IMR-90 (cell line): Measurements from ENCODE around the gene SRGAP3. TPM values are rescaled to one million over a fixed set of nuclear protein-coding genes. Genes with fewer than 3 reads are reported as not detected.

ENCODE experiments used
- ATAC-seq: fragments of 200-7000 bp; cut with Tn5 transposase; 2 replicates; pipeline ENCODE4 v1.9.1; 2020; ENCODE audit warnings: low read depth, mild to moderate bottlenecking, moderate library complexity
- BruUV-seq: library from RNA; stranded (reverse); fragments of 400-500 nt; replicated peaks from 2 replicates; lab custom pipeline; 2021; lab: Mats Ljungman, UMichigan
- CTCF ChIA-PET: fragments of 300-600 bp; formaldehyde crosslinking; extraction: SDS; loops from one replicate; lab custom pipeline; 2021; ENCODE audit warnings: antibody characterized with exemption; lab: Yijun Ruan, JAX
- POLR2A ChIA-PET: fragments of 300-600 bp; sonication (Branson Sonifier 250); formaldehyde crosslinking; loops from one replicate; lab custom pipeline; 2022; ENCODE audit warnings: antibody characterized with exemption; ENCODE audit not compliant: unreplicated experiment; lab: Charles Lee
- DNase-seq: peaks from one replicate; pipeline ENCODE4 v3.0.0; 2013
- H2AFZ ChIP-seq: replicated peaks from 2 replicates; pipeline ENCODE3; 2013; ENCODE audit warnings: low read length, mild to moderate bottlenecking; ENCODE audit not compliant: poor library complexity
- H2AK5ac ChIP-seq: 2 replicates; pipeline ENCODE4 v1.6.1; 2013; ENCODE audit warnings: low read depth, low read length, inconsistent platforms
- H2AK9ac ChIP-seq: replicated peaks from 2 replicates; pipeline ENCODE3; 2013; ENCODE audit warnings: mild to moderate bottlenecking, low read depth, low read length, moderate library complexity; ENCODE audit not compliant: poor library complexity
- H2BK120ac ChIP-seq: 2 replicates; pipeline ENCODE4 v1.6.1; 2013; ENCODE audit warnings: low read depth, low read length, inconsistent platforms
- H2BK15ac ChIP-seq: 3 replicates; pipeline ENCODE4 v1.6.1; 2013; ENCODE audit warnings: low read depth, low read length, inconsistent platforms
- H2BK20ac ChIP-seq: 2 replicates; pipeline ENCODE4 v1.6.1; 2013; ENCODE audit warnings: low read depth, mild to moderate bottlenecking, inconsistent platforms, low read length, moderate library complexity
- H2BK5ac ChIP-seq: 2 replicates; pipeline ENCODE4 v1.6.1; 2013; ENCODE audit warnings: mild to moderate bottlenecking, low read depth, low read length, inconsistent platforms; ENCODE audit not compliant: poor library complexity, severe bottlenecking
- H3K14ac ChIP-seq: replicated peaks from 2 replicates; pipeline ENCODE4 v1.6.1; 2013; ENCODE audit warnings: low read depth, low read length, inconsistent platforms
- H3K18ac ChIP-seq: 2 replicates; pipeline ENCODE4 v1.6.1; 2013; ENCODE audit warnings: low read depth, low read length, control low read depth
- H3K23ac ChIP-seq: 2 replicates; pipeline ENCODE4 v1.6.1; 2013; ENCODE audit warnings: low read depth, low read length, inconsistent platforms
- H3K27ac ChIP-seq: 2 replicates; pipeline ENCODE4 v1.5.1; 2013; ENCODE audit warnings: mild to moderate bottlenecking, control low read depth, low read length; ENCODE audit not compliant: insufficient read depth
- H3K27me3 ChIP-seq: 2 replicates; pipeline ENCODE4 v1.6.1; 2013; ENCODE audit warnings: low read length; ENCODE audit not compliant: control insufficient read depth, insufficient read depth
- H3K36me3 ChIP-seq: 2 replicates; pipeline ENCODE4 v1.6.1; 2013; ENCODE audit warnings: low read length, mixed read lengths; ENCODE audit not compliant: control insufficient read depth, insufficient read depth
- H3K4ac ChIP-seq: 2 replicates; pipeline ENCODE4 v1.6.1; 2013; ENCODE audit warnings: low read depth, low read length, inconsistent platforms
- H3K4me1 ChIP-seq: 2 replicates; pipeline ENCODE4 v1.6.1; 2013; ENCODE audit warnings: low read length, mixed read lengths; ENCODE audit not compliant: control insufficient read depth, insufficient read depth
- H3K4me2 ChIP-seq: 2 replicates; pipeline ENCODE4 v1.6.1; 2013; ENCODE audit warnings: low read depth, mild to moderate bottlenecking, control low read depth, low read length, moderate library complexity
- H3K4me3 ChIP-seq: 2 replicates; pipeline ENCODE4 v1.5.1; 2013; ENCODE audit warnings: low read depth, mild to moderate bottlenecking, control low read depth, low read length, moderate library complexity; ENCODE audit not compliant: insufficient read depth
- H3K56ac ChIP-seq: 2 replicates; pipeline ENCODE4 v1.6.1; 2013; ENCODE audit warnings: low read length, inconsistent platforms; ENCODE audit not compliant: insufficient read depth; ENCODE audit errors: extremely low read depth
- H3K79me1 ChIP-seq, 2 experiments: 2 replicates each; pipeline ENCODE4 v1.6.1; 2013; ENCODE audit warnings: low read length in 2 of 2, inconsistent platforms in 1 of 2, low read depth in 1 of 2
- H3K9ac ChIP-seq: 2 replicates; pipeline ENCODE4 v1.6.1; 2013; ENCODE audit warnings: low read depth, low read length, control low read depth
- H3K9me1 ChIP-seq: 2 replicates; pipeline ENCODE4 v1.6.1; 2013; ENCODE audit warnings: low read length, inconsistent platforms; ENCODE audit not compliant: insufficient read depth
- H3K9me3 ChIP-seq: 2 replicates; pipeline ENCODE4 v1.6.1; 2013; ENCODE audit warnings: low read length; ENCODE audit not compliant: control insufficient read depth, insufficient read depth
- H4K20me1 ChIP-seq: 2 replicates; pipeline ENCODE4 v1.6.1; 2013; ENCODE audit warnings: low read length, inconsistent platforms; ENCODE audit not compliant: insufficient read depth
- H4K5ac ChIP-seq: 2 replicates; pipeline ENCODE4 v1.6.1; 2013; ENCODE audit warnings: mild to moderate bottlenecking, low read depth, low read length, control low read depth
- H4K8ac ChIP-seq, 2 experiments: 2 replicates each; pipeline ENCODE4 v1.6.1; 2013; ENCODE audit warnings: low read depth in 2 of 2, low read length in 2 of 2, control low read depth in 1 of 2, inconsistent platforms in 1 of 2
- H4K91ac ChIP-seq: 2 replicates; pipeline ENCODE4 v1.6.1; 2013; ENCODE audit warnings: low read depth, low read length, inconsistent platforms; ENCODE audit not compliant: insufficient read depth
- ELK1 ChIP-seq: fragments of 150-350 bp; IDR thresholded peaks from 2 replicates; pipeline ENCODE4 v1.6.1; 2016; ENCODE audit warnings: low read depth, mild to moderate bottlenecking, low read length, moderate library complexity, borderline replicate concordance
- WGBS, 2 experiments: methylation state at CpG; one replicate each; pipeline versions ENCODE4 v1.1.5 to v1.1.7; 2013; ENCODE audit warnings: missing lambda C conversion rate in 2 of 2; ENCODE audit not compliant: insufficient read length in 1 of 2; ENCODE audit errors: extremely low coverage in 2 of 2; 5-methylcytosine and 5-hydroxymethylcytosine counted together
- dilution Hi-C: fragments of 300-500 bp; cut with HindIII; formaldehyde crosslinking; loops from one replicate; pipeline ENCODE4 v1.14.3; 2018; ENCODE audit warnings: low sequenced_read_pairs; ENCODE audit not compliant: unreplicated experiment
- in situ Hi-C: fragments of 300-500 bp; cut with MboI; formaldehyde crosslinking; loops from 3 replicates; pipeline ENCODE4 v1.14.3; 2019; ENCODE audit warnings: low sequenced_read_pairs, inconsistent platforms, mixed read lengths
- intact Hi-C: fragments of 100-400 bp; cut with micrococcal nuclease; formaldehyde crosslinking; loops from 2 replicates; pipeline ENCODE4 v1.10.0; 2022
- polyA plus RNA-seq, 3 experiments: library from polyadenylated mRNA; depleted of rRNA; stranded (reverse); fragments of >200 nt; gene quantifications; 2 replicates each; pipeline ENCODE4 v1.2.3, GENCODE V29; 2012; ENCODE audit warnings: low replicate concordance in 1 of 3
- total RNA-seq: library from RNA; depleted of rRNA; stranded (reverse); fragments of >200 nt; gene quantifications from 2 replicates; pipeline ENCODE4 v1.2.3, GENCODE V29; 2012

Gene SRGAP3
- total and polyA plus RNA-seq, 2 of the 4 experiments (the other 2 are of a cell fraction), result 0.68 to 1.4 TPM

GRCh38 chr3:9222049-9222448 lies 27.4 kb downstream of the SRGAP3 start:
- no peak overlapping the region for H2AK5ac ChIP-seq
- POLR2A ChIA-PET, result no interaction called here
- no peak overlapping the region for H3K4me2 ChIP-seq
- ATAC-seq (no peak), DNase-seq (no peak)
- in situ Hi-C loops (no loop called here), intact Hi-C loops (no loop called here), dilution Hi-C loops (no loop called here)
- no peaks in the 10 kb centered on the region for H3K9me1 ChIP-seq
- H3K4ac ChIP-seq, result no peak overlapping the region
- H3K36me3 ChIP-seq, result no peaks in the 10 kb centered on the region
- no peaks in the 10 kb centered on the region for H4K20me1 ChIP-seq
- H3K9me3 ChIP-seq, result no peaks in the 10 kb centered on the region
- peaks cover 2% of the 10 kb centered on the region for H3K27me3 ChIP-seq
- H3K79me1 ChIP-seq, result no peaks in the 10 kb centered on the region
- H3K27ac ChIP-seq, result no peak overlapping the region
- no peak overlapping the region for H2AK9ac ChIP-seq
- no peak overlapping the region for H2BK120ac ChIP-seq
- no peak overlapping the region for H2BK20ac ChIP-seq
- H2BK15ac ChIP-seq, result no peak overlapping the region
- no CpG with 5 or more reads among the region's 2 CpGs for WGBS, 2 experiments
- H4K8ac ChIP-seq, result no peak overlapping the region
- H3K14ac ChIP-seq, result no peak overlapping the region
- TF ChIP-seq ELK1, result no peak
- H3K4me3 ChIP-seq, result no peak overlapping the region
- no peak overlapping the region for H4K5ac ChIP-seq
- H3K18ac ChIP-seq, result no peak overlapping the region
- H2AFZ ChIP-seq, result no peak overlapping the region
- no peak overlapping the region for H4K91ac ChIP-seq
- no TSS peak for BruUV-seq
- H3K23ac ChIP-seq, result no peak overlapping the region
- no peak overlapping the region for H3K56ac ChIP-seq
- CTCF ChIA-PET, result no interaction called here
- no peak overlapping the region for H2BK5ac ChIP-seq
- no peaks in the 10 kb centered on the region for H3K4me1 ChIP-seq
- H3K9ac ChIP-seq, result no peak overlapping the region
